ENCODE measurements around the gene UBR3.

UBR3 gene

GRCh38 chr2:170047331-170048065 is 220.2 kb downstream of the UBR3 start:
- Histone ChIP-seq H3K27me3 (ENCODE audit: insufficient read depth, poor library complexity, severe bottlenecking) (no peaks in the 10 kb centered on the region), H3K27ac (replicated peaks) (no peak overlapping the region), H3K4me3 (replicated peaks; ENCODE audit: insufficient read depth, low read length) (no peak overlapping the region)
- DNase-seq (ENCODE audit: low read depth in 1 of 2, low spot score in 1 of 2): no peak
- no peak for TF ChIP-seq GABPA (IDR thresholded peaks at IDR 0.05; ENCODE audit: low read depth)
- TF ChIP-seq REST (IDR thresholded peaks at IDR 0.05; ENCODE audit: insufficient replicate concordance, low read depth): no peak
- TF ChIP-seq POLR2AphosphoS5 (IDR thresholded peaks at IDR 0.05; ENCODE audit: low read depth): no peak
- TF ChIP-seq CTCF (IDR thresholded peaks at IDR 0.05; ENCODE audit: insufficient read depth, low read length): no peak
- no peak for TF ChIP-seq SPI1 (IDR thresholded peaks at IDR 0.05; ENCODE audit: borderline replicate concordance, low read depth)

GRCh38 chr2:170052151-170052550 is 224.9 kb downstream of the UBR3 start:
- Histone ChIP-seq H3K27ac (replicated peaks) (no peak overlapping the region), H3K27me3 (ENCODE audit: insufficient read depth, poor library complexity, severe bottlenecking) (no peaks in the 10 kb centered on the region), H3K4me3 (replicated peaks; ENCODE audit: insufficient read depth, low read length) (no peak overlapping the region)
- no peak for TF ChIP-seq GABPA (IDR thresholded peaks at IDR 0.05; ENCODE audit: low read depth)
- TF ChIP-seq POLR2AphosphoS5 (IDR thresholded peaks at IDR 0.05; ENCODE audit: low read depth): no peak
- no peak for TF ChIP-seq SPI1 (IDR thresholded peaks at IDR 0.05; ENCODE audit: borderline replicate concordance, low read depth)
- TF ChIP-seq CTCF (IDR thresholded peaks at IDR 0.05; ENCODE audit: insufficient read depth, low read length): no peak
- no peak for TF ChIP-seq REST (IDR thresholded peaks at IDR 0.05; ENCODE audit: insufficient replicate concordance, low read depth)
- no peak for DNase-seq (ENCODE audit: low read depth in 1 of 2, low spot score in 1 of 2)

GRCh38 chr2:170054997-170055396 is 227.7 kb downstream of the UBR3 start:
- no peak for DNase-seq (ENCODE audit: low read depth in 1 of 2, low spot score in 1 of 2)
- H3K27me3 ChIP-seq (ENCODE audit: insufficient read depth, poor library complexity, severe bottlenecking): no peaks in the 10 kb centered on the region
- no peak overlapping the region for H3K27ac ChIP-seq (replicated peaks)
- TF ChIP-seq REST (IDR thresholded peaks at IDR 0.05; ENCODE audit: insufficient replicate concordance, low read depth) (no peak), CTCF (IDR thresholded peaks at IDR 0.05; ENCODE audit: insufficient read depth, low read length) (no peak), GABPA (IDR thresholded peaks at IDR 0.05; ENCODE audit: low read depth) (no peak), SPI1 (IDR thresholded peaks at IDR 0.05; ENCODE audit: borderline replicate concordance, low read depth) (no peak), POLR2AphosphoS5 (IDR thresholded peaks at IDR 0.05; ENCODE audit: low read depth) (no peak)
- no peak overlapping the region for H3K4me3 ChIP-seq (replicated peaks; ENCODE audit: insufficient read depth, low read length)

Data from HL-60 (cell line).